ENCODE data around the gene BSDC1.
"Not testable (repeated sequence)": the region's sequence is repeated elsewhere in the genome, so short reads cannot be mapped to it uniquely, and the experiment has no call there.

Gene BSDC1, protein sequence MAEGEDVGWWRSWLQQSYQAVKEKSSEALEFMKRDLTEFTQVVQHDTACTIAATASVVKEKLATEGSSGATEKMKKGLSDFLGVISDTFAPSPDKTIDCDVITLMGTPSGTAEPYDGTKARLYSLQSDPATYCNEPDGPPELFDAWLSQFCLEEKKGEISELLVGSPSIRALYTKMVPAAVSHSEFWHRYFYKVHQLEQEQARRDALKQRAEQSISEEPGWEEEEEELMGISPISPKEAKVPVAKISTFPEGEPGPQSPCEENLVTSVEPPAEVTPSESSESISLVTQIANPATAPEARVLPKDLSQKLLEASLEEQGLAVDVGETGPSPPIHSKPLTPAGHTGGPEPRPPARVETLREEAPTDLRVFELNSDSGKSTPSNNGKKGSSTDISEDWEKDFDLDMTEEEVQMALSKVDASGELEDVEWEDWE

DNA sequence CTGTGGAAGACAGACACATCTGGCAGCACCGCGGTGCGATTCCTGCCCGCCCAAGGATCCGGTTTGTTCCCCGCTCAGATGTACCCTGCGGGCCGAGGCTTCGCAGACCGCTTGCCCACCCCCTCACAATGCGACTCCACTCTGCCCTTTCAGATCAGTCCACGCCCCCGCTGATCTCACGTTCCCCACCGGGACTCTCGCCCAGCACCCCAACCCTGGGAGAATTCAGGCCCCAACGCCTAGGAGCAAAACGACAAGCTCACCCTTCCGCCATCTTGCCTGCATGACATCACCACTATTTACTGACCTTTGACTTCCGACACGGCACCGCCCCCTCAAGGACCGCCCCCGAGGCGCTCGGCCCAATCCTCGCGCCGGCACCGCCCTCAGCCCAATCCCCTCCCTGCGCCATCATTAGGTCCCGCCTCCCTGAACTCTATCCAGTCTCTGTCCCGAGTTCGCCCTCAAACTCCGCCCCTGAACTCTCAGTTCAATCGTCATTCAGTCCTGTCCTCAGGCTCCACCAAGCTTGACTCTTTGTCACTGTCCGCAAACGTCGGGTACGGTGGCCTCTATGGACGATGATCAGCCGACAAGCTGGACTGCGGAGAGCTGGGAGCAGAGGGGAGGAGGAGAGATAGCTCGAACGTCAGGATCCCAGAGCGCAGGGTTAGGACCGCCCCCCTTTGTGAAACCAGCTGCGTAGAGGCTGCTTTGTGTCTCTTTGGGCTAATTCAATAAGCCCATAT, at the start of gene BSDC1:
Gene BSDC1 (minus strand): TSS at position 301 of the 749 bp plus-strand sequence. CDS start 27 bp downstream, at position 274.
- DNase-seq (ENCODE audit: low spot score): peak; percentile 100

DNA sequence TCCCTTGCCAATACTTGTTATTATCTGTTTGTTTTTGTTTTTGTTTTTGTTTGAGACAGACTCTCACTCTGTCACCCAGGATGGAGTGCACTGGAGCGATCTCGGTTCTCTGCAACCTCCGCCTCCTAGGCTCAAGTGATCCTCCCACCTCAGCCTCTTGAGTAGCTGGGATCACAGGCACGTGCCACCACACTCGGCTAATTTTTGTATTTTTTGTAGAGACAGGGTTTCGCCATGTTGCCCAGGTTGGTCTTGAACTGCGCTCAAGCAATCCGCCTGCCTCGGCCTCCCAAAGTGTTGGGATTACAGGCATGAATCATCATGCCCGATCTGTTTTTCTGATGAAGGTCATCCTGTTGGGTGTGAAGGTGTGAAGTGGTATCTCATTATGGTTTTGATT, 47.2 kb upstream of the BSDC1 start:
- DNase-seq (ENCODE audit: low spot score): not testable (repeated sequence)

DNA sequence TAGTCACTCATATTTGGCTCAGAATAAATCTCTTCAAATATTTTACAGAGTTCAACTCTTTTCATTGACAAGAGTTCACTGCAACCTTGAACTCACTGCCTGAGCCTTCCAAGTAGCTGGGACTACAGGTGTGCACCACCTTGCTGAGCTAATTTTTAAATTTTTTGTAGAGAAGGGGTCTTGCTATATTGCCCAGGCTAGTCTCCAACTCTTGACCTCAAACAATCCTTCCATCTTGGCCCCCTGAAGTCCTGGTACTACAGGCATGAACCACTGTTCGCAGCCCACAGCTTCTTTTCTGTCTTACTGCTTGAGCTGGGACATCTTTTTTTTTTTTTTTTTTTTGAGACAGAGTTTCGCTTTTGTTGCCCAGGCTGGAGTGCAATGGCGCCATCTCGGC, 44.5 kb upstream of the BSDC1 start:
- not testable (repeated sequence) for DNase-seq (ENCODE audit: low spot score)

DNA sequence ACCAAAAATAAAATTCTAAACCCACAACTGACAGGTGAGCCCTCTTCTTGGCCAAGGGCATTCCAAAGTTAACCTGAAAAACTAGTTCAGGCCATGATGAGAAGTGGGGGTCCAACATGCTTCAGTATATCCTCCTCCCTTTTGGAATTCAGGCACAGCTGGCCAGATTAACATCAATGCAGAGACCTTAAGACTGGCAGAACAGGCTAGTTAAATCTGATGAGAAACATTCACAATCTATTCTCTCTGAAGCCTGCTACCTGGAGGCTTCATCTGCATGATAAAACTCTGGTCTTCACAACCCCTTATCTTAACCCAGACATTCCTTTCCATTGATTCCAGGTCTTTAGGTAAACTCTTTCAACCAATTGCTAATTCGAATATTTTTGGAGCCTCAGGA, 43.9 kb upstream of the BSDC1 start:
- DNase-seq (ENCODE audit: low spot score): no peak

DNA sequence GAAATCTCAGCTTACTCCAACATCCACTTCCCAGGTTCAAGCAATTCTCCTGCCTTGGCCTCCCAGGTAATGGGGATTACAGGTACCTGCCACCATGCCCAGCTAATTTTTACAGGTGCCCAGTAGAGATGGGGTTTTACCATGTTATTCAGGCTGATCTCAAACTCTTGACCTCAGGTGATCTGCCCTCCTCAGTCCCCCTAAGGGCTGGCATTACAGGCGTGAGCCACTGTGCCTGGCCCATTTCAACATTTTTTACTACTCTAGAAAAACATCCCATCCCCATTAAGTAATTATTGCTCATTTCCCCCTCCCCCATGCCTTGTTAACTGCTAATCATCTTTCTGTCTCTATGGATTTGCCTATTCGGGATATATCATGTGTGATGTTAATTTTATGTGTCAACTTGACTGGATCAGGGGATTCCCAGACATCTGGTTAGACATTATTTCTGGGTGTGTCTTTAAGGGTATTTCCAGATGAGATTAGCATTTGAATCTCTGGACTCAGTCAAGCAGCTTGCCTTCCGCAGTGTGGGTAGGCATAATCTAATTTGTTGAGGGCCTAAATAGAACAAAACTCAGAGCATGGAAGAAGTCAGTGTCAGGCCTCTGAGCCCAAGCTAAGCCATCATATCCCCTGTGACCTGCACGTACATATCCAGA, 37.6 kb upstream of the BSDC1 start:
- DNase-seq (ENCODE audit: low spot score): no peak

DNA sequence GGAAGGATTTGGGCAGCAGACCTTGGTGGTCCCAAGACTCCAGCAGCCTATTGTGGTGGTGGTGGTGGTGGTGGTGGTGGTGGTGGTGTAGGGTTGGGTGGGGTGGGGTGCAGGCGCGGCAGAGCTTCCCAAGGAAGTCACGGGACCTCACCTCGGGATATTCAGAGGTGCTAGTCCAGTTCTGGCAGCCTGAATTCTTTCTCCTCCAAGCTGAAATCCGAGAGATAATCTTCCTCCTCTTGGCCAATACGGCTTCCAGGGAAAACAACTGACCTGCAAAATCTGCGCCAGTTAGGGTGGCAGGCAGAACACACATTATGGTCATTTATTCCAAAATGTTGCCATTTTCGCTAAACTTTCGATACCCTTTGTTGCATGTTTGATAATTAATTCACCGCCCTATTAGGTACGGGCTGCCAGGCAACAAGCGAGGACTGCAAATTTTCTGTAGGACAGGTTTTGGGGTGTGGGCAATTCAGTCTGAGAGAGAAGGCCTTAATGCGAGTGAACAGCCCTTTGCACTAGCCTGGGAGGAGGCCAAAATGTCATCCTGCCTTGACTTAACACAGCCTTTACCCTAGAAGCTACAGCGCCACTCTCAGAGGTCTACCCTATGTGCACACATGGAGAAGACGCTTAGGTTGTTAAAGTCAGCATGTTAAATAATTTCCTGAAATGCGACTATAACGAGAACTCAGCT, 33.2 kb upstream of the BSDC1 start:
- DNase-seq (ENCODE audit: low spot score): peak; percentile 28

DNA sequence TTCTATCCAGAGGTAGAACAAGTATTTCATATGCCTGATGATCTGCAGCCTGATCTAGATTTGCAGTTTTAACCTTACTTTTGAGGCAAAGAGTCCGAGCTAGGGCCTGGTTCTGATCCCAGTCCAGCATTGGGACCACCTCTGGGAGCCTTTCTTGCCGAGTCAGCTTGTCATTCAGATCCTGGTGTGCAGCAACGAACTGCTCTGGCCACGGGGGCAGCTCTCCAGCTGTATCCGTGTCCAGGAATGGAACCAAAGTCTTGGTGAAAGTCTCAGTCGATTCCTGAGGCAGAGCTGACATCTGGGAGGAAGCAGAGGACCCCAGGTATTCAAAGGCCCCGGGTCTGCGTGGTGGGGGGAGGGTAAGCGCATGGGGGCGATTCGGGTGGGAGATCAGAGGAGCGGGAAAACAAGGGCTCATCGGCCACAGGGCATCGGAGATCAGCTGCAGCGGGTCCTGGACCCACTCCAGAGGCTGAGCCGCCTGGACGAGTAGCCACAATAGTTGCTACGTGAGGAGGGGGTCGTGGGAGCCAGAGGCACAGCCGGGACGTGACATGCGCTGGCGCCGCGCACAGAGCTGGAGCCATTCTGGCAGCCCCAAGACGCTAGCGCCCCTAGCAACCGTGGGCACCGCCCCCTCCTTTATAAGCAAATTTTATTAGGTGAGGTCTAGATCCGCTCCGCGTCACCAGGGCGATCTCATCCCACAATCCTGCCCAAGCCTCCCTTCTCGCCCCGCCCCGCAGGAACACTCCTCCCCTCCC, 32.4 kb upstream of the BSDC1 start:
- DNase-seq (ENCODE audit: low spot score): peak; percentile 39

DNA sequence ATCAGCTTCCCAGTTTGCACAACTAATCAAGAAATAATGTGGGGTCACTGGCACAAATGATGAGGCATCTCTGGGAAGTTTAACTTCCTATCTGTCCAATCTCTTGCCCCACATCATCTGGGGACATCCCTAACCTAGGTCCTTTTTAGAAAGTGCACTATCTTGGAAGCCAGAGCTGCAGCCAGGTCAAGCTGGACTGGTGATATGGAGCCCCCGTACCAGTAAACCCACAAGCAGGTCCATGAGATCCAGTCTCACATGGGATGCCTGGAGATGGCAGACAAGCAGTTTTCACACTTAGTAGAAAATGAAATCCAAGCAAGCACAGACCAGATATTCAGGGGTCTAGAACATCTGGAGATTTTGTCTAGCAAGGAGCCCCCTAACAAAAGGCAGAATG, 27.5 kb upstream of the BSDC1 start:
- DNase-seq (ENCODE audit: low spot score): no peak

DNA sequence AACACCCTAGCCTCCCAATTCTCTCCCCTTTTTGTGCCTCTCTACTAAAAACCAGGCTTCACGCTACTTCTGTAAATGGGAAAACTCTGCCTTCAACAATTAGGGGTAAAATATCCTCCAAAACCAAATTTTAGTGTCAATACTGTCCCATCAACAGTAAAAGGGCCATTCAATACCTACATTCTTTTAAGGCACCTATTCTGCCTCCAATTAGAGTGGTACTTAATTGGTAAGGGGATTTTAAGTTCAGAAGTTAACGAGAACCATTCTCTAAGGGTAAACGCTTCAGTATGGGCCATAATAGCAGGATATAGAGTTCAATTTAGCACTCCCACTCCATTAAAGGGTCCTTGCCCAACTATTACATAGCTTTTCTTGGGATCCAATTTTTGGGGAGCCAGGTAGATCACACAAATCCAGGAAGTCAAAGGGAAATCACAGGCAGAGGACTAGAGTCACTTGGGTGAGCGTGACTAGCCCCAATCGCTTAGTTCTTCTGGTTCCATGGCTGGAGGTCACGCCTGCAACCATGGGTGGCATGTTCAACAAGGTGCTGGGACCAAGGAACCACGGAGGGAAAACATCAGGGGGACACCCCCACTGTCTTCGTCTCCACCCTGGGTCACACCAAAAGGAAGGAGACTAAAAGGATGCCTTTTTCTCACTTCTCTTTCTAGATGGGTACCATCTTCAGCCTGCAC, 20.1 kb upstream of the BSDC1 start:
- DNase-seq (ENCODE audit: low spot score): no peak

DNA sequence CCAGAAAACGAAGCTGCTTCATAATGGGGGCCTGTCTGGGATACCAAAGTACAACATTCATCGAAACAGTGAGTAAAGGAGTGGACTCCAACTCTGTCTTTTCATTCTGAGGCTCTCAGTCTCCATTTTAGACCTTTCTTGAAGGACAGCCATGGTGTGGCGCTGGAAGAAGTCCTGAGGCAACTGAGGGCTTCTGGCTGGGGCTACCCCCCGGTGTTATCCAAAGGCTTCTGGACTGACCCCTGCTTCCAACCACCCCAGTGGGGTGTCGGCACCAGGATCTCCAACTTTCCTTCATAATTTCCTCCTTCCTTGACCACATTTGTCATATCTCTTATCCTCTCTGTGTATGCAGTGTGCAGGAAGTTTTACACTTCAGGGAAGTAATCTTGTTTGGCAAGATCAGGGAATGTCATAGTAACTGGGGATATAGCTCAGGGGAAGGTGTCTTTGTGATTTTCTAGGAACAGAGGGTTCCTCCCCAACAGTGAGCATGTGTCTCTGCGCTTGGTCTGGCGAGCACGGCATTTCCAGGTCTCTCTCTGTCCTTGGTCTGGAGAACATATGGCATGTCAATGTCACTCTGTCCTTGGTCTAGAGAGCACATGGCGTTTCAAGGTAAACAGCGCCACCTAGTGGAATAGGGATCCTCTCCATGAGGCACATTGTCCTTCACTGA, 19.4 kb upstream of the BSDC1 start:
- peak; percentile 94 for DNase-seq (ENCODE audit: low spot score)

DNA sequence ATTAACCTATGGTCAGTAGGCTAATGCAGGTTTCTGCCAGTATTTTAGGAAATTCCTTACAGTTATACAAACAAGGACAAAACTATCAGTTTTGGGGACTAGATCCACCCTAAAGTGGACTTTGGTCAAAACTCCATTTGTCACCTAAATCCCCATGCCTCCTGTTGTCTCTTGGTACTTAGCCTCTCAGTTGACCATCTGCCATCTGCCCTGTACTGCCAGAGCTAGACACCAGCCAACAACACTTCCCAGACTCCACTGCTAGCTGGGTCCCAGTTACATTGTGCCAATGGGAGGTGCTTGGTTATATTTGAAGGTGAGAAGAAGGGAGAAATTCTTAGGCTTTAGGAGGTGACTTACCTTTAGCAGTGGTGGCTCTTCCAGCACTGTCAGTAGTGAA, 17.0 kb upstream of the BSDC1 start:
- peak; percentile 95 for DNase-seq (ENCODE audit: low spot score)

DNA sequence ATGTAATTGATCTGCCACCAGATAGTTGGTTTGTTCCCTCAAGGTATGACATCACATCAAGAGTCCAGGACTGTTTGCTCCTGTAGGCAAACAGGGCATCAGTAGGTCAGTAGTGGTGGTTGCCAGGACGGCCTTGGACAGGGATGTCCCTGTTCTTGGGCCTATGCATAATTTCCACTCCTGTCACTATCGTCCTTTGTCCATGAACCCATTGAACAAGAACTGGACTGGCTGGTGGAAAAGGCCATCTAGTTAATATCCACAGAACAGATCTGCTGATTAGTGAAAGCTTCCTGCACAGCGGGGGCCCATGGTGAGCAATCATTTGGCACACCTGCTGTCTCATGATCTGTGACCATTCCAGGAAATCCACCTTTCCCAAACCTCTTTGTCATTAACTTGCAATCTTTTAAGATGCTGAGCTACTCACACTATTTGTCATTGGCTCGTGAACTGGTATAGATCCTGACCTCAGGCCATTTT, 12.4 kb upstream of the BSDC1 start:
- DNase-seq (ENCODE audit: low spot score): peak; percentile 49

DNA sequence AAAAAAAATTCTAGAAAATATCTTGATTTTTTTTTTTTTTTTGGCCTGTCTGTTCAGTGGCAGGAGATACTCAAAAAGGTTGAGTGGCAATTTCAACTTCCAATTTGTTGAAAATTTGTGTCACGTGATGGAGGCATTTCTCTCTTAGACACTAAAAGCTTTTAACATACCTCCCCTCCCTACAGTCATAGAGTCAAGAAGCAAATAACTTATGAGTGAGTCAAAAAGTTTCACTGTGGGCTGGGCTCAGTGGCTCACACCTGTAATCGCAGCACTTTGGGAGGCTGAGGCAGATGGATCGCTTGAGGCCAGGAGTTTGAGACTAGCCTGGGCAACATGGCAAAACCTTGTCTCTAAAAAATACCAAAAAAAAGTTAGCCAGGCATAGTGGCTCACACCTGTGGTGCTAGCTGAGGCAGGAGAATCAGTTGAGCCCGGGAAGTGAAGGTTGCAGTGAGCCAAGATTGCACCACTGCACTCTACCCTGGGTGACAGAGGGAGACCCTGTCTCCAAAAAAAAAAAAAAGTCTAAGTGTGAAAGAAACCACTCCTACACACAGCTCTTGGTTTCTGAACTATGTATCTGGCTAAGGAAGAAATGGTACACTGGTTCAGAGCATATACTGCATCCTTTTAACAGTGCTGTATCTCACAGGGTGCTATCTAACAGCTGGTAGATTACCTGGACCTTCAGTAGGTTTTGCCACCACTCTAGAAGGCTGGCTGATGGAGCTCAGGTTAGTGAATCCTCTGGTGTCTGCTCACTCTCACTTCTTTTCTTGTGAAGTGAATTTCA, 11.6 kb upstream of the BSDC1 start:
- no peak for DNase-seq (ENCODE audit: low spot score)

DNA sequence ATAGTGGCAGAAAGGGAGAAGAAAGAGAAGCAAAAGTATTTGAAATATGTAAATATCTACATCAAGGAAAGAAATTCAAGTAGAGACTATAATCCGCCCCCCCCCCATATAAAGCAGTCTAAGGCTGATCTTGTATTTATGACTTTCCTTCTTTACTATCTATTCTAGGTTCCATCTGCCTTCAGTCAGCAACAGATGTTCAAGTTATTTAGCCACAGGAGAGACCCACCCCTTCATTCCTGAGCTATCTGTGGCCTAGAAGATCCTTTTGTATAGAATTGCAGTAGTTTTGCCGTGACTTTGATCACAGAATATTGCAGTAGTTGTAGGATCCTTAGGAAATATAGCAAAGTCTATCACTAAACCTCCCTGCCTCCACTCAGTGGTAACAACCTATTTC, 10.7 kb upstream of the BSDC1 start:
- no peak for DNase-seq (ENCODE audit: low spot score)

DNA sequence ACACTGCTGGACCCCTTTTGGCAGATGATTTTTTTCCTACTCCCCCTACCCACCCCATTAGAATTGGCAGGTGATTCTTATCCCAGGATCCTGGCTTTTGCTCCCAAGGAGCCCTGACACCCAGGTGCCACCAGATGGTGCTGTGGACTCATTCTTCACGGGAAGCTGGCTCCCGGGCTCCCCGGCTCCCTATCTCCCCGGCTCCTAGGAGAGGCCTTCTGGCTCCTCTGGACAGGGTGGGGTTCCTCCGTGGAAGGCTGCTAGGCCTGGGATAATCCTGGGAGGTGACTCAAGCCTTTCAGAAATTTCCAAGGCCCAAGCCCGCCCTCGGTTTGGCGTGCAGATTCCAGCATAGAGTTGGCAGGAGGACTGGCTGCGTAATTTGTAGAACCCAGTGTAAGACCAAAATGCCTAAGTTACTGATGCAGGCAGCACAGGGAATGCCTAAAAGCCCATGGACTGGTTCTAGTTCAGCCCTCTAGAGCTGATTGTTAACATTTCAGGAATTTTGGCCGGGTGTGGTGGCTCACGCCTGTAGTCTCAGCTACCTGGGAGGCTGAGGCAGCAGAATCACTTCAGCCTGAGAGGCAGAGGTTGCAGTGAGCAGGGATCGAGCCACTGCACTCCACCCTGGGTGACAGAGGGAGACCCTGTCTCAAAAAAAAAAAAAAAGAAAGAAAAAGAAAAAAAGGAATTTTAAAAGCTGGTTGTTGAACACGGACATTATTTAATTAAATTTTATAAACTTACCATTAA, 6.8 kb upstream of the BSDC1 start:
- peak; percentile 91 for DNase-seq (ENCODE audit: low spot score)

DNA sequence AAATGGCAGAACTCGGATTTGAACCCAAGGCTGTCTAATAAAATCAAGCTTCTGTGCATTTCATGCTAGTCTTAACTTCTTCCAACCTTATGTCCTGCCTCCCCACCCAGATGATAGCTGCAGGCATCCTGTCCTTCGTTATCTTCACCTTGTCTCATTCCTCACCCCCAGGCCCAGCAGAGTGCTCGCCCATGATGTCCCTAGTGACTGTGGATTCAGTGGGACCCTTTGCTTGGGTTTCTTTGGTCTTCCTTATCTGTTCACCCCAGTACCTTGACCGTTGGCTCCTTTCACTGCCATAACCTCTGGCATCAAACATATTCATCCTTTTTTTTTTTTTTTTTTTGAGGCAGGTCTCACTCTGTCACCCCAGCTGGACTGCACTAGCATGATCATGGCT, 5.6 kb upstream of the BSDC1 start:
- DNase-seq (ENCODE audit: low spot score): no peak

DNA sequence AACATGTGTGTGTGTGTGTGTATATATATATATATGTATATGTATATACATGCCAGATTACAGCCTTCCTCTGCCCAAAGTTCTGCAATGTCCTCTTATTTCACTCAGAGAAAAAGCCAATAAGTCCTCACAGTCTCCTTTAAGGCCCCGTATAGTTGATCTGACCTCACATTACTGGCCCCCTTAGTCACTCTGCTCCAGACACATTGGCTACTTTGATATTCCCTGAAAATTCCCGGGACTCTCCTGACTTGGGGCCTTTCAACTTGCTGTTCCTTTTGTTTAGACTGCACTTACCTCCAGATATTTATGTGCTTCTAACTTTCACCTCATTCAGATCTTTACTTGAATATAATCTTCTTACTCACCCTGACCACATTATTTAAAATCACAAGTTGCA, 4.2 kb upstream of the BSDC1 start:
- no peak for DNase-seq (ENCODE audit: low spot score)

DNA sequence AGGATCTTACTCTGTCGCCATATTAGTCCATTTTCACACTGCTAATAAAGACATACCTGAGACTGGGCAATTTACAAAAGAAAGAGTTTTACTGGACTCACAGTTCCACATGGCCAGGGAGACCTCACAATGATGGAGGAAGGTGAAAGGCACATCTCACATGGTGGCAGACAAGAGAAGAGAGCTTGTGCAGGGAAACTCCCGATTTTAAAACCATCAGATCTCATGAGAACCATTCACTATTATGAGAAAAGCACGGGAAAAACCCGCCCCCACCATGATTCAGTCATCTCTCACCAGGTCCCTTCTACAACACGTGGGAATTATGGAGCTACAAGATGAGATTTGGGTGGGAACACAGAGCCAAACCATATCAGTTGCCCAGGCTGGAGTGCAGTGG, 2.3 kb upstream of the BSDC1 start:
- DNase-seq (ENCODE audit: low spot score): not testable (repeated sequence)
